Retina (tissue), 1 donor: ENCODE results near the gene CRYBA1.
"Not testable (repeated sequence)": the region's sequence is repeated elsewhere in the genome, so short reads cannot be mapped to it uniquely, and the experiment has no call there.

ENCODE experiments used
- DNase-seq: peaks from one replicate; pipeline ENCODE4 v3.0.0-alpha.2; 2016

CRYBA1 gene

DNA sequence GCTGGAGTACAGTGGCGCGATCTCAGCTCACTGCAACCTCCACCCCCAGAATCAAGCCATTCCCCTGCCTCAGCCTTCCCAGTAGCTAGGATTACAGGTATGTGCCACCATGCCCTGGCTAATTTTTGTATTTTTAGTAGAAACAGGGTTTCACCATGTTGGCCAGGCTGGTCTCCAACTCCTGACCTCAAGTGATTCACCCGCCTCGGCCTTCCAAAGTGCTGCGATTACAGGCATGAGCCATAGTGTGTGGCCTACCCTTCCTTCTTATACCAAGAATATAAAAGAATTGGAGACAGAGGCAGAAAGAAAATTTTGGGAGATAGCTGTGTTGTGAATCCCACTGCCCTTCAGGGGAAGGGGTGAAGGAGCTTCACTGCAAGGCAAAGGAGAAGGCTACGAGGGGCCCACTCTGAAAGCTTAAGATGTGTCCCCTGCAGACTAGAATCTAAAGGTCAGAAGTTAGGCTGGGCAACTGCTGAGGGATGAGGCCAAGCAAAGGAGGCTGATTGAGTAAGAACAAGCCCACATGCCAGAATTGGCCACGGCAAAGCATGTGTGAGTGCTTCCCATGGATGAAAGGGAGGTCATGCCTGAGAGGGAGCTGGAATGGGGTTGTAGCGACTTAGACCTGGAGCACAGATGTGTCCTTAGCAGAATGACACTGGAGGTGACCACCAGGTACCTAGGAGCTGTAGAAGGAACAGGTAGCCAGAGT is 8.4 kb upstream of the CRYBA1 start:
- no peak for DNase-seq

DNA sequence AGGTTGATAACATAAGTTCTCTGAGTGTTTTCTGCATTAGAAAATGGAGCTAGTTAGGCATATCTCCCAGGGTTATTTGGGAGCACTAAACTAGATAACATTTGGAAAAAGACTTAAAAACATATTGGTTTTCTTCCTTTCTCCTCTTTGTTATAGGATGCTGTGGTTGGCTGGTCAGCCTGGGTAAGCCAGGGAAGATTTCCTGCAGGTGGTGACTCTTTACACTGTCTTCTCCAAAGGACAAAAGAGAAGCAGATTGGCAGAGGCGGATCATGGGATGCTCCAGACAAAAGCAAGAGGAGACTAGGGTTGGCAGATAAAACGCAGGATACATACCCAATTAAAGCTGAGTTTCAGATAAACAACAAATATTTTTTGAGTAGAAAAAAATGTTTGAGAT is 6.2 kb upstream of the CRYBA1 start:
- DNase-seq, result peak; percentile 17

DNA sequence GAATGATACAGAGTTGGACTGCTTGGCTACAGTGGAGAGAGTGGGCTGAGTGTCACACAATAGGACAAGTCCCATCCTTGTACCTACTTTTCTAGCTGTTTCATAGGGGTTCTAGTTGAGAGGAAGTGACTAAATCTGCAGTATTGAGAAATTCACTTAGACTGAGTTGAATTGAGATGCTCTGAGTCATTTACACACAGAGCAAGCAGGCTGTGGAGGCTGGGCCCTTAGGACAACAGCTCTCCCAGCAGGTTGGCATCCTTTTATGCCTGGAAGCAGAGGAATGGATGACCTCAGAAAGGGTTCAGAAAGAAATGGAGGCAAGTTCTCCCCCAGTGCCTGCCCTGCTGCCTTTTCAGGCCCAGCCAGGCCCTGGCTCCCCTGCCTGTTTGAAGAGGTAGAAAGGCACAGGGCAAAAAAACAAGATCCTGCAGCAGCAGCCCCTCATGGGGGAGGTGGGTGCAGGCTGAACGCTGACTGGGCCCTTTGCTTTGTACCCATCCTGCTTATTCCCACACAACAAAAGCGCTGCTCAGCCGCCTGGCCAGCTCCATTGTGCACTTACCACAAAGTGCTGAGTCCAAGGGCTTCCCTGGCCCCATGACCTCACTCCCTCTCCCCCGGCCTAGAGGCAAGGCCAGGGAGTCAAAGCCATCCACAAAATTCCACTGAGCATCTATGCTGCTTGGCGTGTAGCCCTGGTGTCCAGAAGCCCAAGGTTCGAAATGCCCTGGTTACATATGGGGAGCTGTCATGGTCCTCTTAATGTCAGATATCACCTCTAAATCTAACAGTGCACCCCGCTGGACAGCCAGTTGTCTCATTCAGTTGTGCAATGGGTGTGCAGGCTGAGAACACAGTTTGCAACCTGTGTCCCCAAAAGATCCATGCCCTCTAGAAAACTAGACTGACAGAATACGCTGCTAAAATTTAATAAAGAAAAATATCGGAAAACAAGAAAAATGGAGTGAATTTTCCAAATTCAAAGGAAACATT is 5.4 kb upstream of the CRYBA1 start:
- peak; percentile 60 for DNase-seq

DNA sequence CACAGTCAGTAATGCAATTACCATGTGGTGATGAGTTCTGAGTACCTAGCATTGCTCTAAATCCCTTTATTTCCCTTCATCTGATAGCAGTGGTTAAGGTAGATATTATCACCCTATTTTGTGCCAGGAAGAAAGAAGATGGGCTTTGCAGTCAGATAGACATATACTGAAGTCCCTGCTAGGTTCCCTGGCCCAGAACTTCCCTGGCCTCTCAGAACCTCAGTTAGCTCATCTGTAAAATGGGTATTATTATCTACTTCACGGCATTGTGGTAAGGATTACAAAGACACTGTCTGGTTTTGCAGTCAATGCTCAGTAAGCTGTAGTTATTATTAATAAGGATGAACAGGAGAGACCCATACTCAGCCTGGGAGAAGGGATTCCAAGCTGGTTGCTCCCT is 4.6 kb upstream of the CRYBA1 start:
- no peak for DNase-seq

DNA sequence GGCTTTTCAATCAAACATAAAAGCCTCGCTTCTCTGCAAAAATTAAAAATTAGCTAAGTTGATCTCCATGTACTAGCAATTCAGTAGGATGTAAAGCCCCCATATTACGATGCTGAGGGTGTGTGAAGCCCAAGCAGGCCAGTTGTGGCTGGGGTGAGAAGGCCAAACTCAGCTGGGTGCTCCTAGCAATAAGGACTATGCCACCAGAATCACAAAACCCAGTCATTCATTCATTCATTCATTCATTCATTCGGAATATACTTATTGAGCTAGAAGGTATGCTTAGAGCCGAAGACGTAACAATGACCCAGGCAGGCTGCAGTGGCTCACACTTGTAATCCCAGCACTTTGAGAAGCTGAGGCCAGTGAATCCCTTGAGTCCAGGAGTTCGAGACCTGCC is 3.9 kb upstream of the CRYBA1 start:
- no peak for DNase-seq

DNA sequence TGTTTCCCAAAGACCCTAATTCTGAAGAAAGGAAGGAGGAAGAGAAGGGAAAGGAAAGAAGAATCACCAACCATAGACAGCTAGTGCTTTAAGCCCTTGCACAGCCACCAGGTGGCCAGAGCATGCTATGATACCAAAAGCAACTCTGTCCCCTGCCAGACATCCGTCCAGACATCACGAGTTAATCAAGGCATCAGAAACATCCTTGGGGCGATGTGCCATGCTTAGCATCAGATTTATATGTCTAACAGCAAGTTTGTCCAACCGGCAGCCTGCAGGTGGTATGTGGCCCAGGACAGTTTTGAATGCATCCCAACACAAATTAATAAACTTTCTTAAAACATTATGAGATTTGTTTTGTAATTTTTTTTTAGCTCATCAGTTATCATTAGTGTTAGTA is 2.9 kb upstream of the CRYBA1 start:
- no peak for DNase-seq

DNA sequence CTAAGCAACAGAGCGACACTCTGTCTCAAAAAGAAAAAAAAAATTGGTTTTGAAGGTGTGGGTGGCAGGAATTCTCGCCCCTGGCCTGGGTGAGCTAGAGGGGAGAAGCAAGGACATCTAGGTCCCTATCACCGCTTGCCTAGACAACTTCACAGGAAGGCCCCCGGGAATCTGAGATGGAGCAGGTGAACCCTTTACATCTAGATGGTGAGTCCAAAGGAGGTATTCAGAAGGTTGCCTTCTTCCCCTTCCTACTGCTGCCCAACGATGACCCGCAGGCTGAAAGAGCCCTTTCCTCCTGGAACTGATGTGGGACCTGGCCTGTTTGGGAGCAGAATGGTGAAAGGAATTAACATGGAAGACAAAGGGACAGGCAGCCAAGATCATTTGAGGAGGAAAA is 1.3 kb upstream of the CRYBA1 start:
- DNase-seq, result no peak

DNA sequence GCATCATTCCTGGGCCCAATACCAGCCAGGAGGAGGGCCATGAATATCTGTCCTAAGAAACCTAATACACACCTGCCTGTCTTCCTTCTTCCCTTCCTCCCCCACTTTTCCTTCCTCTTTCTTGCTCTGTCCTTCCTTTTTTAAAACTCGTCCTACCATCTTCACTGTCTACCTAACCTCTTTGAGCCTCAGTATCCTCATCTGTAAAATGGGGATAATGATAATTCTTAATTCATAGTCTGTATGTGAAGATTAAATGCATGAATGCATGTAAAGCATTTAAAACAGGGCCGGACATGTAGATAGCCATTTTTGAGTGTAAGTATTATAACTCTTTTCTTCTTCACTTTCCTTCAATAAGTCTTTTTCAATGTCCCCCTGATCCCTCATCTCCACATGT is 560 bp downstream of the CRYBA1 start:
- no peak for DNase-seq

DNA sequence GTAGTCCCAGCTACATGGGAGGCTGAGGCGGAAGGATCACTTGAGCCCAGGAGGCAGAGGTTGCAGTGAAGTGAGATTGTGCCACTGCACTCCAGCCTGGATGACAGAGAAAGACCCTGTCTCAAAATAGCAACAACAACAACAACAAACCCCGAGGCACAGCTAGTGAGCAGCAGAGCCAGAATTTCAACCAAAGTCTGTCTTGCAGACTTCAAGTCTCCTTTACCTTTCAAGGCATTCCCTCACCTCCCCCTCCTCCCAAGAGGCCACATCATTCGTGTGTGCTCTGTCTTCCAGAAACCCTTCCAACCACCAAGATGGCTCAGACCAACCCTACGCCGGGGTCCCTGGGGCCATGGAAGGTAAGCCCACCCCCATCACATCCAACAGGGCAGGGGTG is 2.2 kb downstream of the CRYBA1 start:
- DNase-seq, result no peak

DNA sequence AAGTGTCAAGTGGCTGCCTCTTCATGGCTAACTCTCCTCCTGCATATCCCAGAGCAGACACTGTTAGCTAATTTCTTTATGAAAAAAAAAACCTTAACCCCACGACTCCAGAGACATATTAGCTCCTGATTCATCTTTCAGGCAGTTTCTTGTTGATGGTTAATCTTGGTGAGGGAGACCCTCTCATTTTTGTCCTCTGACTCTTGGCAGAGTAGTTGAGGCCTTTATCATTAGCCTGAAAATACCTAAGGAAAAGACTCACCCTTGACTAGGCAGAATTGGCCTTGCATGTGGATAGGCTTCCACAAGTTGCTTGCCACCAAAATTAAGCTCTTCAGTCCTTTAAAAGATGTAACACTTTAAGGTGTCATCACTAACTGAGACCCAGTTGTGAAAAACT is 4.0 kb downstream of the CRYBA1 start:
- no peak for DNase-seq

DNA sequence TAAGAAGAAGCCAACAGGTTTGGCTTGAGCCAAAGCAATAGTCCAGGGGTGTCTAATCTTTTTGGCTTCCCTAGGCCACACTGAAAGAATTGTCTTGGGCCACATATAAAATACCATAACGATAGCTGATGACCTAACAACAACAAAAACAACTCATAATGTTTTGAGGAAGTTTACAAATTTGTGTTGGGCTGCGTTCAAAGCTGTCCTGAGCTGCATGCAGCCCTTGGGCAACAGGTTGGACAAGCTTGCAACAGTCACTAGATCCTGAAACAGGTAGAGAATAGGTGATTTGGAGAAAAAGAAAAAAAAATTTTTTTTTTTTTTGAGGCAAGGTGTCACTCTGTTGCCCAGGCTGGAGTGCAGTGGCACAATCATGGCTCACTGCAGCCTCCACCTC is 4.5 kb downstream of the CRYBA1 start:
- DNase-seq, result no peak

DNA sequence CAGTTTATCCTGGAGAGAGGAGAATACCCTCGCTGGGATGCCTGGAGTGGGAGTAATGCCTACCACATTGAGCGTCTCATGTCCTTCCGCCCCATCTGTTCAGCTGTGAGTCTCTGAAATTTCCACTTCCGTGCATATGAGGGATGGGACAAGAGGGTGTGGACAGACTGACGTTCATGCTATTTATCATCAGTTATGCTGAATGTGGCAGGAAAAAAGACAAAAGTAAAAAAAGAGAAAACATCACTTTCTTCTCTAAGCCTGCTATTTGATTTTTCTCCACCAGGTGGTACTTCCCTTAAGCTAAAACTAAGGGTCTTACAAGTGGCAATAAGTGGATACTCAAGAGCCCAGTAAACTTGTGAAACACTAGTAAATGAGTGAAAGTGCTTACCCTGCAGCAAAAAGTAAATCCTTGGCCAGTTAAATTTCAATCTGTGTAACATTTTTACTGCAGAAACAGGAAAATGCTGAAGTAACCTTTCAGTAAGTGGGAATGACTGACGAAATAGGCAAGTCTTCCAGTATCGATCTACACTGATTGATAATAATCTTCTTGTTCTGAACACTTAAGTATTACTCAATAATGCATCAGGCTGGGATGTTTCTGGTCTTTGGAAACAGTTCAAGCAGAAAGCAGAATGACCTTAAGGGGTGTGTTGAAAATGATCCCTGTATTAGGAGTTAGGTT is 5.6 kb downstream of the CRYBA1 start:
- DNase-seq, result no peak

DNA sequence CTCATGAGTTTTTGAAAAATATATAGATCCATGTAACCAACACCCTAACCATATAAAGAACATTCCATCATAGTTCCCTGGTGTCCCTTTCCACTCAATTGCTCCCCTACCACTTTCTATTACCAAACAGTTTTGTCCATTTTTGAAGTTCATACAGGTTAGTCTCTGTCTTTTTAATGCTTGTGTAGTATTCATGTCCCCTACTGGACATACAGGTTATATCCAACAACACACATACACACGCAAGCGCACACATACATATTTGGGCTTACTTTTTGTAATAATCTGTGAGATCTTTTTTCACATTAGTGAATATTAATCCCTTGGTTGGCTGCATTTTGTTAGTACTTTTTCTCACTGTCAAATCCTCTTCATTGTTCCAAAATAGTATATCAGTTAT is 6.4 kb downstream of the CRYBA1 start:
- DNase-seq, result no peak

DNA sequence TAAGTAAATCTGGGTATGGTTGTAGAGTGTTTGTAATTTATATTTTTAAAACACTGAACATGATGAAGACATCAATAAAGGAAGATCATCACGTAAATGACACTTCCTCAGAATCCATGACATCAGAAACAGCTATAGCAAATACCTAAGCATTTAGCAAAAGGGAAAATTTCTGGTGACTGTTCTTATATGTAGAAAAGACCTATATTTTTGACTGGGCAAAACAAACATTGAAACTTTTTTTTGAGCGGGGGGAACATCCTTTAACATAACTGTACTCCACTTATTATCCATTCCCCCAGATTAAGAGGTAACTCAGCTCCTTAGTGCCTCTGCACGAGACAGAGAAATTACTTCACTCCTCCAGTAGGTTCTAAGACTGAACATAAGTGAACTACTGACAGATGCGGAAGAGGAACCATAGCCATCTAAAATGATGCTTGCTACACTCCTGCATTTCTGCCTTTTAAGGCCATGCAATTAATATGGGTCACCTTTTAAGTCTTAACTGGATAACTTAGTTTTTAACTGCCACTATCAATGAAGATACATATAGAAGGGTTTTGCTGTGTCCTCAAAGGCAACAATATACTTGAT is 9.4 kb downstream of the CRYBA1 start:
- DNase-seq, result no peak

DNA sequence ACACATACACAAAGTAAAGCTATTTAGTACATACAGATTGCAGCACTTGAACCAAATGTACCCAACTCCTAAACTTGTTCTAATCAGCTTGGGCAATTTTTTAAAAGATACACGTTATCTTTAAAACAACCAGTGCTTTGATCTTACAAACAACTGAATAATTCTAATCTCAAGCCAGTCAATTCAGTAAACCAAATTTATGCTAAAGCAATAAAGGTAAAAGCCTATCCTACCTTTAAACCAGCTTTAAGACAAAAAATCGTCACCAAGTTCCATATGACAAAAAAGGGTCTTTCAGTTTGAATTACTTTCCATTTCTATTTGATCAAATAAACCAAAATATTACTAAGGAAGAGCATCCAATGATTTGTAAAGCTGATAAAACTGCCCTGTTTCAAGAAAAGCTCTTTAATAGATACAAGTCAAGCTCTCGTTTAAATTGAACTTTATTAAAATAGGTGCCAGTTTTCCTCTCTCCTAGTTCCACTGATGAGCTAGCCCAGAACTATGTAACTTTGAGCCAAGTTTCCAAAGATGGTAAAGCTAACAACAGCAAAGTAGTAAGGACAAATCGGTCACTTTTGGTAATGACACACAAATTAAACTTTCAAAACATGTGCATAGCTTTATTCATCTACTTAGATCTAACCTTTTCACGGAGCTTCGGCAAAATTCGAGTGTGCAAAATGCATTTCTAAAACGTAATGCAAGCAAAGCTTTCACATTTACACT is 10.2 kb downstream of the CRYBA1 start:
- DNase-seq, result no peak

DNA sequence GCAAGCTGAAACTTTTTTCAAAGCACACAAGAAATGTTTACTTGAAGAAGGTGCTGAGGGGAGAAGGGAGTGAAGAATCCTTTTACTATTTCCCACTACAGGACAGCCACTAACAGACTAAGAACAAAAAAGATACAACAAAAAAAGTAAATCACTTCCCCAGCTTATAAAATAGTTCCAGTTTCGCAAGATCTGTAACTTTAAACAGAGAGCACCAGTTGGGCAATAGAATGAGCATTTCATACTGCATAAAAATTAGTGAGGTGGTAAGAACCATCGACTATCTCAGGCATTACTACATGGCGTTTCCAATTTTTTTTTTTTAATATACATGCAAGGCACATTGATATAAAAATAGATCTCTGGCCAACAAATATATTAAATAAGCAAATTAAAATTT is 11.1 kb downstream of the CRYBA1 start:
- no peak for DNase-seq

DNA sequence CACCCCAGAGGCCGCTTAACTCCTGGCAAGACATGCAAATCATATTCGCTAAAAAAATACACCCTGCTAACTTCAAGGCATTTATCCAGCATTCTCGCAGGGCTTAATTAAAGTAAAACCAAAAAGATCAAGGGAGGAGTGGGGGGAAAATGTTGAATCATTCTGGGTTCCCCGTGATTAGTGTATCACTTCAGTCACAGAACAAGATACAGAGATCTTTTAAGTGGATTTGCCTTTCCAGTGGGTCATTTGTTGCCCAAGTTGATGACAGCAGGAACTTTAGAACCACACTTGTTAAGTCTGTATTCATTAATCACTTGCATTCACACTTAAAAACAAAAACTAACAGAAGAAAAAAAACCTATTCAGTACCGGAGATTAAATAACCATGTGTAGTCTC is 17.3 kb downstream of the CRYBA1 start:
- DNase-seq, result no peak

DNA sequence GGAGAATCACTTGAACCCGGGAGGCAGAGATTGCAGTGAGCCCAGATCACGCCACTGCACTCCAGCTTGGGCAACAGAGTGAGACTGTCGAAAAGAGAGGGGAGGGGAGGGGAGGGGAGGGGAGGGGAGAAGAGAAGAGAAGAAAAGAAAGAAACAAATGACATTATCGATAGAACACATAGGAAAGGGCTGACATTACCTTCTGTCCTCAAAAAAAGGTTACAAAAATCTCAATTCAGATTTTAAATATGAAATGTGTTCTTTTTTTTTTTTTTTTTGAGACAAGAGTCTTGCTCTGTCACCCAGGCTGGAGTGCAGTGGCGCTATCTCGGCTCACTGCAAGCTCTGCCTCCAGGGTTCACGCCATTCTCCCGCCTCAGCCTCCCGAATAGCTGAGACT is 25.3 kb downstream of the CRYBA1 start:
- DNase-seq, result not testable (repeated sequence)

DNA sequence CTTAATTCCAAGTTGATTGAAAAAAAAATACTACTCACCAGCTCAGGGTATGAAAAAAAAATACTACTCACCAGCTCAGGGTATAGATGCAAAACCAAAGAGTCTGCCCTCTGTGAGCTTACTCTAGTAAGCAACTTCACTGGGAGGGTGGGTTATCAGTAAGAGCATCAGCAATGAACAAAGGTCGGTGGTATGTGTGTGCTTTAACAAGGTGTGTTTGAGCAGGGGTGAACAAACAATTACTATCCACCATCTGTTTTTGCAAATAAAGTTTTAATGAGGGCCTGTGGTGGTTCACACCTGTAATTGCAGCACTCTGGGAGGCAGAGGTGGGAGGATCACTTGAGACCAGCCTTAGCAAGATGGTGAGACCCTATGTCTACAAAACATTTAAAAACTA is 27.3 kb downstream of the CRYBA1 start:
- no peak for DNase-seq

DNA sequence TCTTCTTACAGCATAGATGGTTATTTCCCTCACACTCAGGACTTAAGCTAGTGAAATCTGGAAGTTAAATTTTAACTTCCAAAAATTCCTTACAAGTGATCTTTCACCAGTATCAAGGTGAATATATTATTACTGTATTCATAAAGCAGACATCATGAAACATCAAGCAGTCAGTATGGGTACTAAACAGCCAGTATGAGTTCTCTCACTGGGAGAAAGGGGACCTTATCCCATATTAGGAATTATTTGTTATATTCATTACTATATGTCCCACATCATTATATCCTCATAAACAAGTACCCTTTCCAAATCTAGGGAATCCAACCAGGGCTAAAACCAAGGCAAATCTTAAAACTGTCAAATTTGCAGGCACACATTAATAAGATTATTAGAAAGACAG is 32.0 kb downstream of the CRYBA1 start:
- no peak for DNase-seq

DNA sequence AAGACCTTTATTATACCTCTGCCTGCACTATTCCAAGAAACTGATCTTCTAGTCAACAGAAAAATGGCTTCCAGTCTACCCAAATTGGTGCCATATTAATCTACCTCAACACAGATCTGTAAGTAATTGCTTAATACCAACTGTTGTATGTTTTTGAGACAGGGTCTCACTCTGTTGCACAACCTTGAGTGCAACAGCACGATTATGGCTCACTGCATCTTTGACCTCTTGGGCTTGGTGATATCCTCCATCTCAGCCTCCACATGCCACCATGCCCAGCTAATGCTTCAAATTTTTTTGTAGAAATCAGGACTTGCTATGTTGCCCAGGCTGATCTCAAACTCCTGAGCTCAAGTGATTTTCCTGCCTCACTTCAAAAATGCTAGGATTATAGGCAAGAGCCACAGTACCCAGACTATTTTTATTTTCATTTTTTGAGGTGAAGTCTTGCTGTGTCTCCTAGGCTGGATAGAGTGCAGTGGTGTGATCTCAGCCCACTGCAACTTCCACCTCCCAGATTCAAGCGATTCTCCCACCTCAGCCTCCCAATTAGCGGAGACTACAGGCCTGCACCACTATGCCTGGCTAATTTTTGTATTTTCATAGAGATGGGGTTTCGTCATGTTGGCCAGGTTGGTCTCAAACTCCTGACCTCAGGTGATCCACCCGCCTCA is 32.9 kb downstream of the CRYBA1 start:
- DNase-seq, result no peak

DNA sequence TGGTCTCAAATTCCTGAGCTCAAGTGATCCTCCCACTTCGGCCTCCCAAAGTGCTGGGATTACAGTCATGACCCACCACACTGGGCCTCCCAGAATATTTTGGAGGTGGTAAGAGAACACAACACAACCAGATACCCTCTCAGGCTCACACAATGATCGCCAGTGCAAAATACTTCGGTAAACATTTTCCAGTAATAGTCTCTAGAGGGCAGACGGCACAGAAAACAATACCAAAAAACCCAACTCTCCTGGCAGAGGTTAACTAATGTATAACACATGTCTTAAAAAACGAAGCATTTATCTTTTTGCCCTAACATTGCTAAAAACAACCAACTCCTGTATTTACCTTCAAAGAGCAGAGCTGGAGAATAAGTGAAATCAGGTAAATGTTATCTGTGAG is 36.8 kb downstream of the CRYBA1 start:
- DNase-seq, result no peak
